ENCODE results near the gene SLC6A19. TPM values are rescaled to one million over a fixed set of nuclear protein-coding genes. Genes with fewer than 3 reads are reported as not detected.

Gene SLC6A19
- total and polyA plus RNA-seq, 10 of the 15 experiments (the other 5 are each of a cell fraction or from before 2014, with no cell fraction given): 0.01 to 0.03 TPM; not detected in 8

- Histone ChIP-seq H3K4me2 (ENCODE audit: control insufficient read depth, insufficient read depth) (no peak overlapping the region), H3K36me3 (ENCODE audit: control insufficient read depth in 2 of 2, insufficient read depth in 2 of 2, low read length in 1 of 2) (no peaks in the 10 kb centered on the region), H3K27me3 (replicated peaks in 1 of 2; ENCODE audit: control insufficient read depth in 2 of 2, insufficient read depth in 2 of 2, low read length in 1 of 2) (peaks cover 0 to 2% of the 10 kb centered on the region in 2 experiments; a peak in 2 of 4 replicates), H2AFZ (ENCODE audit: control insufficient read depth, low read depth, low read length) (no peak overlapping the region), H3K4me1 (ENCODE audit: control insufficient read depth, insufficient read depth, low read length) (peaks cover 3% of the 10 kb centered on the region), H4K20me1 (ENCODE audit: control insufficient read depth, insufficient read depth) (no peaks in the 10 kb centered on the region), H3K4me3 (no peak overlapping the region), H3K9ac (ENCODE audit: control insufficient read depth, insufficient read depth, low read length) (no peak overlapping the region), H3K79me2 (ENCODE audit: control insufficient read depth, insufficient read depth, low read length) (no peaks in the 10 kb centered on the region), H3K9me3 (replicated peaks; ENCODE audit: control insufficient read depth, insufficient read depth, low read length) (no peaks in the 10 kb centered on the region), H3K27ac (ENCODE audit: control insufficient read depth, insufficient read depth) (no peak overlapping the region)
- in situ Hi-C loops (cut with MboI) (no loop called here), intact Hi-C loops (cut with micrococcal nuclease; ENCODE audit: unreplicated experiment) (no loop called here)
- DNase-seq (ENCODE audit: low read depth, low spot score) (no peak), ATAC-seq (no peak), FAIRE-seq (no peak)
- SMC1A ChIA-PET (ENCODE audit: uncharacterized antibody, unreplicated experiment): no interaction called here
- CTCF ChIA-PET: interaction anchor here (1.3 to 2.4 kb wide), 4 partner anchors 10 to 242 kb away, joined by 4 to 10 read pairs (median 6); no protein-coding TSS in a partner anchor
- TF ChIP-seq, protein P1, sequence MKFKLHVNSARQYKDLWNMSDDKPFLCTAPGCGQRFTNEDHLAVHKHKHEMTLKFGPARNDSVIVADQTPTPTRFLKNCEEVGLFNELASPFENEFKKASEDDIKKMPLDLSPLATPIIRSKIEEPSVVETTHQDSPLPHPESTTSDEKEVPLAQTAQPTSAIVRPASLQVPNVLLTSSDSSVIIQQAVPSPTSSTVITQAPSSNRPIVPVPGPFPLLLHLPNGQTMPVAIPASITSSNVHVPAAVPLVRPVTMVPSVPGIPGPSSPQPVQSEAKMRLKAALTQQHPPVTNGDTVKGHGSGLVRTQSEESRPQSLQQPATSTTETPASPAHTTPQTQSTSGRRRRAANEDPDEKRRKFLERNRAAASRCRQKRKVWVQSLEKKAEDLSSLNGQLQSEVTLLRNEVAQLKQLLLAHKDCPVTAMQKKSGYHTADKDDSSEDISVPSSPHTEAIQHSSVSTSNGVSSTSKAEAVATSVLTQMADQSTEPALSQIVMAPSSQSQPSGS (IDR thresholded peaks at IDR 0.05; ENCODE audit: low read length): no peak
- TF ChIP-seq RAD21 (IDR thresholded peaks at IDR 0.05; ENCODE audit: insufficient read depth, low read depth, low read length): no peak
- TF ChIP-seq, protein P2, sequence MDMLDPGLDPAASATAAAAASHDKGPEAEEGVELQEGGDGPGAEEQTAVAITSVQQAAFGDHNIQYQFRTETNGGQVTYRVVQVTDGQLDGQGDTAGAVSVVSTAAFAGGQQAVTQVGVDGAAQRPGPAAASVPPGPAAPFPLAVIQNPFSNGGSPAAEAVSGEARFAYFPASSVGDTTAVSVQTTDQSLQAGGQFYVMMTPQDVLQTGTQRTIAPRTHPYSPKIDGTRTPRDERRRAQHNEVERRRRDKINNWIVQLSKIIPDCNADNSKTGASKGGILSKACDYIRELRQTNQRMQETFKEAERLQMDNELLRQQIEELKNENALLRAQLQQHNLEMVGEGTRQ (IDR thresholded peaks at IDR 0.05; ENCODE audit: borderline replicate concordance, low read depth, low read length): no peak
- TF ChIP-seq, protein P3, sequence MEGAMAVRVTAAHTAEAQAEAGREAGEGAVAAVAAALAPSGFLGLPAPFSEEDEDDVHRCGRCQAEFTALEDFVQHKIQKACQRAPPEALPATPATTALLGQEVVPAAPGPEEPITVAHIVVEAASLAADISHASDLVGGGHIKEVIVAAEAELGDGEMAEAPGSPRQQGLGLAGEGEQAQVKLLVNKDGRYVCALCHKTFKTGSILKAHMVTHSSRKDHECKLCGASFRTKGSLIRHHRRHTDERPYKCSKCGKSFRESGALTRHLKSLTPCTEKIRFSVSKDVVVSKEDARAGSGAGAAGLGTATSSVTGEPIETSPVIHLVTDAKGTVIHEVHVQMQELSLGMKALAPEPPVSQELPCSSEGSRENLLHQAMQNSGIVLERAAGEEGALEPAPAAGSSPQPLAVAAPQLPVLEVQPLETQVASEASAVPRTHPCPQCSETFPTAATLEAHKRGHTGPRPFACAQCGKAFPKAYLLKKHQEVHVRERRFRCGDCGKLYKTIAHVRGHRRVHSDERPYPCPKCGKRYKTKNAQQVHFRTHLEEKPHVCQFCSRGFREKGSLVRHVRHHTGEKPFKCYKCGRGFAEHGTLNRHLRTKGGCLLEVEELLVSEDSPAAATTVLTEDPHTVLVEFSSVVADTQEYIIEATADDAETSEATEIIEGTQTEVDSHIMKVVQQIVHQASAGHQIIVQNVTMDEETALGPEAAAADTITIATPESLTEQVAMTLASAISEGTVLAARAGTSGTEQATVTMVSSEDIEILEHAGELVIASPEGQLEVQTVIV (IDR thresholded peaks at IDR 0.05; ENCODE audit: borderline replicate concordance, partially characterized antibody): no peak
- TF ChIP-seq CEBPB (IDR thresholded peaks at IDR 0.05; ENCODE audit: borderline replicate concordance in 1 of 2, low read depth in 2 of 2, low read length in 2 of 2): no peak
- TF ChIP-seq MTA3 (IDR thresholded peaks at IDR 0.05; ENCODE audit: borderline replicate concordance, low read length): no peak
- TF ChIP-seq, protein P4, sequence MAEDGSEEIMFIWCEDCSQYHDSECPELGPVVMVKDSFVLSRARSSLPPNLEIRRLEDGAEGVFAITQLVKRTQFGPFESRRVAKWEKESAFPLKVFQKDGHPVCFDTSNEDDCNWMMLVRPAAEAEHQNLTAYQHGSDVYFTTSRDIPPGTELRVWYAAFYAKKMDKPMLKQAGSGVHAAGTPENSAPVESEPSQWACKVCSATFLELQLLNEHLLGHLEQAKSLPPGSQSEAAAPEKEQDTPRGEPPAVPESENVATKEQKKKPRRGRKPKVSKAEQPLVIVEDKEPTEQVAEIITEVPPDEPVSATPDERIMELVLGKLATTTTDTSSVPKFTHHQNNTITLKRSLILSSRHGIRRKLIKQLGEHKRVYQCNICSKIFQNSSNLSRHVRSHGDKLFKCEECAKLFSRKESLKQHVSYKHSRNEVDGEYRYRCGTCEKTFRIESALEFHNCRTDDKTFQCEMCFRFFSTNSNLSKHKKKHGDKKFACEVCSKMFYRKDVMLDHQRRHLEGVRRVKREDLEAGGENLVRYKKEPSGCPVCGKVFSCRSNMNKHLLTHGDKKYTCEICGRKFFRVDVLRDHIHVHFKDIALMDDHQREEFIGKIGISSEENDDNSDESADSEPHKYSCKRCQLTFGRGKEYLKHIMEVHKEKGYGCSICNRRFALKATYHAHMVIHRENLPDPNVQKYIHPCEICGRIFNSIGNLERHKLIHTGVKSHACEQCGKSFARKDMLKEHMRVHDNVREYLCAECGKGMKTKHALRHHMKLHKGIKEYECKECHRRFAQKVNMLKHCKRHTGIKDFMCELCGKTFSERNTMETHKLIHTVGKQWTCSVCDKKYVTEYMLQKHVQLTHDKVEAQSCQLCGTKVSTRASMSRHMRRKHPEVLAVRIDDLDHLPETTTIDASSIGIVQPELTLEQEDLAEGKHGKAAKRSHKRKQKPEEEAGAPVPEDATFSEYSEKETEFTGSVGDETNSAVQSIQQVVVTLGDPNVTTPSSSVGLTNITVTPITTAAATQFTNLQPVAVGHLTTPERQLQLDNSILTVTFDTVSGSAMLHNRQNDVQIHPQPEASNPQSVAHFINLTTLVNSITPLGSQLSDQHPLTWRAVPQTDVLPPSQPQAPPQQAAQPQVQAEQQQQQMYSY (CRISPR knock-in tag; IDR thresholded peaks at IDR 0.05): no peak
- RAD21 ChIA-PET (ENCODE audit: unreplicated experiment): no interaction called here
- POLR2A ChIA-PET: no interaction called here
- no TSS peak for BruUV-seq (replicated peaks)
- 37% methylated on average over 12 of the region's 12 CpGs for WGBS (ENCODE audit: insufficient coverage, insufficient replicate concordance, low lambda C conversion rate, missing lambda C conversion rate)
Measured at GRCh38 chr5:1163366-1163765, 38.0 kb upstream of the SLC6A19 start.

All from GM12878 (cell line).